Gastrocnemius medialis (tissue), 4 donors: ENCODE data around the gene SMO. TPM values are rescaled to one million over a fixed set of nuclear protein-coding genes. Genes with fewer than 3 reads are reported as not detected.

Source experiments
- ATAC-seq, 2 donors: fragments of 150-250 bp; one replicate each; pipeline ENCODE4 v1.9.1; 2016
- DNase-seq, 2 donors: peaks; one replicate each; pipeline ENCODE4 v3.0.0-alpha.2; 2019
- H3K27ac ChIP-seq, 4 donors: fragments of 200-600 bp; sonication (generic); 1 replicate in 1 of 4; 2 replicates in 3 of 4; pipeline ENCODE4 v1.5.1; 2016 to 2018; ENCODE audit warnings: mild to moderate bottlenecking in 2 of 4, moderate library complexity in 1 of 4
- H3K27me3 ChIP-seq, 3 donors: fragments of 200-600 bp; sonication (generic) in 2 of 3; 1 replicate in 1 of 3; 2 replicates in 2 of 3; pipeline versions ENCODE4 v1.5.1 to v1.6.0; 2016 to 2019; ENCODE audit warnings: mild to moderate bottlenecking in 1 of 3, moderate library complexity in 1 of 3
- H3K36me3 ChIP-seq, 2 donors: fragments of 200-600 bp; sonication (generic) in 1 of 2; one replicate each; pipeline ENCODE4 v1.5.1; 2017 to 2018
- H3K4me1 ChIP-seq, 2 donors: fragments of 200-600 bp; sonication (generic) in 1 of 2; one replicate each; pipeline ENCODE4 v1.5.1; 2016 to 2017; ENCODE audit warnings: mild to moderate bottlenecking in 2 of 2
- H3K4me3 ChIP-seq, 4 donors: fragments of 200-600 bp; sonication (generic) in 3 of 4; 1 replicate in 1 of 4; 2 replicates in 3 of 4; pipeline ENCODE4 v1.5.1; 2016 to 2019; ENCODE audit warnings: mild to moderate bottlenecking in 2 of 4
- H3K9me3 ChIP-seq, 3 donors: fragments of 200-600 bp; sonication (generic) in 2 of 3; 1 replicate in 1 of 3; 2 replicates in 2 of 3; pipeline ENCODE4 v1.5.1; 2016 to 2019
- CTCF ChIP-seq, 5 experiments: fragments of 450-650 bp in 3 of 5; fragments of 200-600 bp in 2 of 5; sonication (generic) in 2 of 5; IDR thresholded peaks in 4 of 5; conservative IDR thresholded peaks in 1 of 5; 1 replicate in 4 of 5; 2 replicates in 1 of 5; pipeline ENCODE4 v1.5.1; 2016 to 2019; ENCODE audit warnings: antibody characterized with exemption in 5 of 5, mild to moderate bottlenecking in 3 of 5, moderate library complexity in 3 of 5
- POLR2A ChIP-seq, 2 donors: fragments of 450-650 bp; IDR thresholded peaks; one replicate each; pipeline ENCODE4 v1.6.1; 2017; ENCODE audit warnings: antibody characterized with exemption in 2 of 2, mild to moderate bottlenecking in 2 of 2, moderate library complexity in 2 of 2
- in situ Hi-C, 4 donors: fragments of 200-750 bp; cut with MboI; loops; one replicate each; pipeline versions ENCODE4 v1.15.0 to v1.8.0; 2017; ENCODE audit warnings: low sequenced_read_pairs in 4 of 4
- intact Hi-C: fragments of 100-400 bp; cut with DNase I; formaldehyde crosslinking; loops from one replicate; pipeline ENCODE4 v1.15.1; 2023; ENCODE audit warnings: low total_unique reads
- total RNA-seq, 4 donors: library from RNA; depleted of rRNA; stranded (reverse); fragments of >200 nt; gene quantifications; one replicate each; pipeline versions ENCODE4 v1.1.0 to v1.2.3, GENCODE V29; 2016

Gene SMO
- total RNA-seq, 4 donors from 2014 or later, result 1.1 to 1.6 (median 1.2) TPM

- Histone ChIP-seq H3K4me3 (peak overlapping the region; percentile 59 to 86 (median 81)), H3K36me3 (no peaks in the 10 kb centered on the region), H3K27ac (no peak overlapping the region), H3K4me1 (peaks cover 4 to 13% of the 10 kb centered on the region in 2 donors), H3K9me3 (no peaks in the 10 kb centered on the region), H3K27me3 (no peaks in the 10 kb centered on the region)
- intact Hi-C loops (no loop called here), in situ Hi-C loops (no loop called here)
- DNase-seq, result no peak
- ATAC-seq, result no peak
- TF ChIP-seq CTCF (IDR thresholded peaks at IDR 0.05 in 4 of 5, conservative IDR thresholded peaks at IDR 0.05 in 1 of 5), result no peak
- TF ChIP-seq POLR2A (IDR thresholded peaks at IDR 0.05), result no peak
Observed at GRCh38 chr7:129189661-129190310, 1.4 kb downstream of the SMO start.

GRCh38 chr7:129191272-129191671 lies 2.8 kb downstream of the SMO start:
- no peaks in the 10 kb centered on the region for H3K9me3 ChIP-seq
- no peak for DNase-seq
- H3K27ac ChIP-seq, result no peak overlapping the region
- peaks cover 4 to 13% of the 10 kb centered on the region in 2 donors for H3K4me1 ChIP-seq
- in situ Hi-C loops, result no loop called here
- no peak for ATAC-seq
- no peaks in the 10 kb centered on the region for H3K36me3 ChIP-seq
- no peak for TF ChIP-seq POLR2A (IDR thresholded peaks at IDR 0.05)
- no peak for TF ChIP-seq CTCF (IDR thresholded peaks at IDR 0.05 in 4 of 5, conservative IDR thresholded peaks at IDR 0.05 in 1 of 5)
- no peak overlapping the region for H3K4me3 ChIP-seq
- H3K27me3 ChIP-seq, result no peaks in the 10 kb centered on the region
- intact Hi-C loops, result no loop called here

GRCh38 chr7:129193892-129194291 lies 5.5 kb downstream of the SMO start:
- H3K9me3 ChIP-seq, result no peaks in the 10 kb centered on the region
- intact Hi-C loops (no loop called here), in situ Hi-C loops (no loop called here)
- no peaks in the 10 kb centered on the region for H3K36me3 ChIP-seq
- ATAC-seq (no peak), DNase-seq (no peak)
- H3K4me1 ChIP-seq, result peaks cover 4 to 8% of the 10 kb centered on the region in 2 donors
- H3K4me3 ChIP-seq, result no peak overlapping the region
- no peak for TF ChIP-seq CTCF (IDR thresholded peaks at IDR 0.05 in 4 of 5, conservative IDR thresholded peaks at IDR 0.05 in 1 of 5)
- TF ChIP-seq POLR2A (IDR thresholded peaks at IDR 0.05), result no peak
- H3K27ac ChIP-seq, result no peak overlapping the region
- no peaks in the 10 kb centered on the region for H3K27me3 ChIP-seq

GRCh38 chr7:129197771-129198170 lies 9.3 kb downstream of the SMO start:
- Histone ChIP-seq H3K4me1 (no peaks in the 10 kb centered on the region), H3K36me3 (no peaks in the 10 kb centered on the region), H3K27ac (no peak overlapping the region), H3K9me3 (no peaks in the 10 kb centered on the region), H3K27me3 (no peaks in the 10 kb centered on the region), H3K4me3 (no peak overlapping the region)
- intact Hi-C loops, result no loop called here
- ATAC-seq (no peak), DNase-seq (no peak)
- in situ Hi-C loops, result no loop called here
- TF ChIP-seq POLR2A (IDR thresholded peaks at IDR 0.05) (no peak), CTCF (IDR thresholded peaks at IDR 0.05 in 4 of 5, conservative IDR thresholded peaks at IDR 0.05 in 1 of 5) (no peak)

- DNase-seq, result no peak
- Histone ChIP-seq H3K36me3 (no peaks in the 10 kb centered on the region), H3K27me3 (no peaks in the 10 kb centered on the region), H3K4me3 (no peak overlapping the region), H3K9me3 (no peaks in the 10 kb centered on the region), H3K4me1 (no peaks in the 10 kb centered on the region), H3K27ac (no peak overlapping the region)
- TF ChIP-seq POLR2A (IDR thresholded peaks at IDR 0.05) (no peak), CTCF (IDR thresholded peaks at IDR 0.05 in 4 of 5, conservative IDR thresholded peaks at IDR 0.05 in 1 of 5) (no peak)
- in situ Hi-C loops, result no loop called here
- intact Hi-C loops, result no loop called here
- ATAC-seq, result no peak
Observed at GRCh38 chr7:129199406-129199805, 11.0 kb downstream of the SMO start.
